ENCODE data around the gene AHSG.

GRCh38 chr3:186590580-186591295 is 22.1 kb upstream of the AHSG start:
- no peak for TF ChIP-seq CTCF (optimal IDR thresholded peaks at IDR 0.05 in 1 of 3, IDR thresholded peaks at IDR 0.05 in 1 of 3, conservative IDR thresholded peaks at IDR 0.05 in 1 of 3; ENCODE audit: extremely low read depth in 1 of 3, insufficient read depth in 2 of 3, low read length in 3 of 3)
- no peak for TF ChIP-seq EZH2 (IDR thresholded peaks at IDR 0.05; ENCODE audit: low read length)

All from keratinocyte (primary cell).